Rectal smooth muscle tissue (tissue), 1 donor: Measurements from ENCODE around the gene ARID5A.

Source experiments
- H3K27ac ChIP-seq: one replicate; pipeline ENCODE4 v1.7.0; 2013; ENCODE audit warnings: low read depth, low read length, inconsistent platforms
- H3K27me3 ChIP-seq: one replicate; pipeline ENCODE4 v1.7.0; 2013; ENCODE audit warnings: low read length; ENCODE audit not compliant: control insufficient read depth, insufficient read depth
- H3K36me3 ChIP-seq: one replicate; pipeline ENCODE4 v1.7.0; 2013; ENCODE audit warnings: low read length; ENCODE audit not compliant: control insufficient read depth, insufficient read depth
- H3K4me1 ChIP-seq: one replicate; pipeline ENCODE4 v1.7.0; 2013; ENCODE audit warnings: low read length; ENCODE audit not compliant: control insufficient read depth, insufficient read depth
- H3K4me3 ChIP-seq: one replicate; pipeline ENCODE4 v1.7.0; 2013; ENCODE audit warnings: low read length
- H3K9ac ChIP-seq: one replicate; pipeline ENCODE4 v1.7.0; 2013; ENCODE audit warnings: low read length

Gene ARID5A

GRCh38 chr2:96532641-96533291 is 3.8 kb upstream of the ARID5A start:
- Histone ChIP-seq H3K9ac (no peak overlapping the region), H3K4me1 (peaks cover 47% of the 10 kb centered on the region), H3K36me3 (no peaks in the 10 kb centered on the region), H3K27me3 (no peaks in the 10 kb centered on the region), H3K4me3 (peak overlapping the region; percentile 17), H3K27ac (peak overlapping the region; percentile 93)

GRCh38 chr2:96533292-96534073 is 3.1 kb upstream of the ARID5A start:
- peaks cover 41% of the 10 kb centered on the region for H3K4me1 ChIP-seq

GRCh38 chr2:96534141-96534540 is 2.4 kb upstream of the ARID5A start:
- Histone ChIP-seq H3K27me3 (no peaks in the 10 kb centered on the region), H3K9ac (no peak overlapping the region), H3K4me1 (peaks cover 38% of the 10 kb centered on the region), H3K27ac (peak overlapping the region; percentile 93), H3K4me3 (no peak overlapping the region), H3K36me3 (no peaks in the 10 kb centered on the region)

More at GRCh38 chr2:96533292-96534073, 3.1 kb upstream of the ARID5A start:
- H3K27ac ChIP-seq = peak overlapping the region; percentile 93
- H3K36me3 ChIP-seq = no peaks in the 10 kb centered on the region
- H3K9ac ChIP-seq = no peak overlapping the region
- peak overlapping the region; percentile 17 for H3K4me3 ChIP-seq
- no peaks in the 10 kb centered on the region for H3K27me3 ChIP-seq

GRCh38 chr2:96534701-96535181 is 1.8 kb upstream of the ARID5A start:
- Histone ChIP-seq H3K36me3 (no peaks in the 10 kb centered on the region), H3K4me1 (peaks cover 38% of the 10 kb centered on the region), H3K9ac (no peak overlapping the region), H3K27ac (peak overlapping the region; percentile 93), H3K4me3 (no peak overlapping the region), H3K27me3 (no peaks in the 10 kb centered on the region)

GRCh38 chr2:96535331-96535730 is 1.2 kb upstream of the ARID5A start:
- Histone ChIP-seq H3K36me3 (no peaks in the 10 kb centered on the region), H3K9ac (no peak overlapping the region), H3K4me3 (no peak overlapping the region), H3K27ac (no peak overlapping the region), H3K4me1 (peaks cover 38% of the 10 kb centered on the region), H3K27me3 (no peaks in the 10 kb centered on the region)

- H3K36me3 ChIP-seq = no peaks in the 10 kb centered on the region
- H3K27ac ChIP-seq = peak overlapping the region; percentile 88
- peaks cover 30% of the 10 kb centered on the region for H3K4me1 ChIP-seq
- peak overlapping the region; percentile 73 for H3K9ac ChIP-seq
- H3K4me3 ChIP-seq = peak overlapping the region; percentile 87
- no peaks in the 10 kb centered on the region for H3K27me3 ChIP-seq
Observed at GRCh38 chr2:96537066-96537733, 648 bp downstream of the ARID5A start.

- H3K27ac ChIP-seq = peak overlapping the region; percentile 88
- H3K4me3 ChIP-seq = peak overlapping the region; percentile 87
- peak overlapping the region; percentile 73 for H3K9ac ChIP-seq
- no peaks in the 10 kb centered on the region for H3K36me3 ChIP-seq
- H3K4me1 ChIP-seq = peaks cover 23% of the 10 kb centered on the region
- H3K27me3 ChIP-seq = no peaks in the 10 kb centered on the region
Observed at GRCh38 chr2:96537734-96538486, 1.4 kb downstream of the ARID5A start.

GRCh38 chr2:96538487-96539214 is 2.1 kb downstream of the ARID5A start:
- H3K4me1 ChIP-seq = peaks cover 16% of the 10 kb centered on the region
- H3K9ac ChIP-seq = peak overlapping the region; percentile 73

GRCh38 chr2:96539215-96539920 is 2.8 kb downstream of the ARID5A start:
- Histone ChIP-seq H3K27me3 (no peaks in the 10 kb centered on the region), H3K36me3 (no peaks in the 10 kb centered on the region), H3K4me3 (peak overlapping the region; percentile 87), H3K27ac (no peak overlapping the region), H3K9ac (no peak overlapping the region), H3K4me1 (peaks cover 9% of the 10 kb centered on the region)

More at GRCh38 chr2:96538487-96539214, 2.1 kb downstream of the ARID5A start:
- no peaks in the 10 kb centered on the region for H3K27me3 ChIP-seq
- no peaks in the 10 kb centered on the region for H3K36me3 ChIP-seq
- peak overlapping the region; percentile 88 for H3K27ac ChIP-seq
- H3K4me3 ChIP-seq = peak overlapping the region; percentile 87

- Histone ChIP-seq H3K4me3 (peak overlapping the region; percentile 19), H3K4me1 (peaks cover 3% of the 10 kb centered on the region), H3K27ac (no peak overlapping the region), H3K36me3 (no peaks in the 10 kb centered on the region), H3K27me3 (no peaks in the 10 kb centered on the region), H3K9ac (no peak overlapping the region)
Observed at GRCh38 chr2:96540136-96540535, 3.6 kb downstream of the ARID5A start.
